ENCODE measurements around the gene MARK3.

The MARK3 gene

DNA sequence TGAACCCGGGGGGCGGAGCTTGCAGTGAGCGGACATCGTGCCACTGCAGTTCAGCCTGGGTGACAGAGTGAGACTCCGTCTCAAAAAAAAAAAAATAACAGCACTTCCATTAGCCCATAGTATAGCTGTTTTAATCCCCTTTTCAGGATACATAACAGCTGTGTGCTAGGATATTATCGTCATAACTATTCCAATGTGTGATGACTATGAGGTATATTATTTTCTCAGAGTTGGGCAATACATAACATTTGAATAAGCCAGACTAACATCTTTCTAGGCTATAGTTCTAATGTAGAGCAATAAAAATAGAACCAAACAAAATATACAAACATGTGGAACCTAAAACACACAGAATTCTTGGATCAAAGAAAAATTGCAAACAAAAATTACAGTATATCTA is 57.1 kb downstream of the MARK3 start:
- Histone ChIP-seq H3K27me3 (ENCODE audit: insufficient read depth, low read length) (no peaks in the 10 kb centered on the region), H3K4me1 (ENCODE audit: control insufficient read depth, insufficient read depth, low read length, unreplicated experiment) (no peaks in the 10 kb centered on the region), H3K27ac (ENCODE audit: low read depth, low read length) (no peak overlapping the region), H3K36me3 (ENCODE audit: insufficient read depth, low read length) (peaks cover 12% of the 10 kb centered on the region), H3K4me3 (ENCODE audit: low read depth, low read length) (no peak overlapping the region), H3K79me2 (ENCODE audit: control insufficient read depth, insufficient read depth, low read length, unreplicated experiment) (peaks cover 77% of the 10 kb centered on the region), H2AFZ (ENCODE audit: low read length, unreplicated experiment) (no peak overlapping the region)

DNA sequence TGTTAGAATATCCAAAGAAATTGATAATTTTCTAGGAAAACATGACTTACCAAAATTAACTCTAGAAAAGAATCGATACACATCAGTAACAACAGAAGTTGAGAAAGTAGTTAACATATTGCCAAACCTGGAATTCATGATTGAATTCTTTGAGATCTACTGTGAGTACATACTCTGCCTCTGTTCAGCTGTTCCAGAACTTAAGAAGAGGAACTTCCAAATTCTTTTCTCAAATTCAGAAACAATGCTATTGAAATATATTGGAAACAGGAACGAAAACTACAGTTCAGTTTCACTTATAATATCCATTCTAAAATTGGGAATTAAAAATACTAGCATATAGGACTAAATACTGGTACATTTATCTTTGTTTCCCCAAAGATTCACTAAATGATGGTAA is 57.9 kb downstream of the MARK3 start:
- Histone ChIP-seq H3K27me3 (ENCODE audit: insufficient read depth, low read length) (no peaks in the 10 kb centered on the region), H3K36me3 (ENCODE audit: insufficient read depth, low read length) (peaks cover 11% of the 10 kb centered on the region), H2AFZ (ENCODE audit: low read length, unreplicated experiment) (no peak overlapping the region), H3K4me1 (ENCODE audit: control insufficient read depth, insufficient read depth, low read length, unreplicated experiment) (no peaks in the 10 kb centered on the region), H3K79me2 (ENCODE audit: control insufficient read depth, insufficient read depth, low read length, unreplicated experiment) (peaks cover 80% of the 10 kb centered on the region), H3K4me3 (ENCODE audit: low read depth, low read length) (no peak overlapping the region), H3K27ac (ENCODE audit: low read depth, low read length) (no peak overlapping the region)

DNA sequence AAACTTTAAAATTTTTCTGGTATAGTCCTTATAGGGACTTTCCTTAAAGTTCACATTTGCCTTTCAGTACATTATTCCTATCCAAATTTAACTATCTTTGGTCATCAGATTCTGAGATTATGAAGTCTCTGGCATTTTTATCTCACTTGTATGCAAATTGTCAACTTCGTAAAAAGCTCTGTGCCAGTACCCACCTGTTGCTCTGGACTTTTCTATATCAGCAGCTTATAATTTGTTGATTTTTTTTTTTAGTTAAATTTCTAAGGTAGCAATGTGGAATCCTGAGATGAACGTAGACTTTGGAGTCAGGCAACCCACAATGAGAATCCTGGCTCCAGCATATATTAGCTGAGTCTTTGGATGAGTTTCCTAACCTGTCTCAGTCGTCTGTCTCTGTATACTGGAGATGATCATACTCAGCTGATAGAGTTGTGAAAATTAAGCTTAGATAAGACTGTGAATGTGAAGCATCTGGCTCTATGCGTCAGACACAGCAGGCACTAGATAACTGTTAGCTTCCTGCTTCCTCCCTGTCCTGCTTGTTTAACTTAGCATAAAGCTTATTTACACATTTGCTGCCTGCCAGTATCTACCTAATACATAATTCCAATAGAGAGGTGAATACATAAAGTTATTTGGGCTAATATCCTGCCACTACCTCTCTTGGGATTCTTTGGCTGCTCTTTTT is 59.8 kb downstream of the MARK3 start:
- Histone ChIP-seq H3K4me1 (ENCODE audit: control insufficient read depth, insufficient read depth, low read length, unreplicated experiment) (peaks cover 7% of the 10 kb centered on the region), H3K27me3 (ENCODE audit: insufficient read depth, low read length) (no peaks in the 10 kb centered on the region), H3K79me2 (ENCODE audit: control insufficient read depth, insufficient read depth, low read length, unreplicated experiment) (peaks cover 76% of the 10 kb centered on the region), H2AFZ (ENCODE audit: low read length, unreplicated experiment) (no peak overlapping the region), H3K27ac (ENCODE audit: low read depth, low read length) (no peak overlapping the region), H3K36me3 (ENCODE audit: insufficient read depth, low read length) (peaks cover 2% of the 10 kb centered on the region), H3K4me3 (ENCODE audit: low read depth, low read length) (no peak overlapping the region)

DNA sequence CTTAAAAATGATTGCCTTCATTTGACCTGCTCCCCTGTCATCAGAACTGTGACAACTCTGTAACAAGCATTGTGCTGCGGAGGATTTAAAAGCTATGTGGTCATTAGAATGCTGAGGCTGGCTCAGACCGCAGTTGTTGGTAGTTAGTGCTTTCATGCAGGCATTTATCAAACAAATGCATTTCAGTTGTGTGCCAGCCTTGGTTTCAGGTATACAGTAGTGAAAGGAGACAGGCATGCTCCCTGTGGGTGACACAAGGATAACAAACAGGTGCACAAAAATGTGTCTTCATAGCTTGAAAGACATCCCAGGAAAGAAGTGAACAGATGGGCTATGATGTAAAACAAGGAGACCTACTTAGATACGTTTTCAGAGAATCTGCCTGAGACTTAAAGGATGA is 60.6 kb downstream of the MARK3 start:
- Histone ChIP-seq H2AFZ (ENCODE audit: low read length, unreplicated experiment) (no peak overlapping the region), H3K36me3 (ENCODE audit: insufficient read depth, low read length) (no peaks in the 10 kb centered on the region; the same call in 1 of the 2 replicates), H3K4me1 (ENCODE audit: control insufficient read depth, insufficient read depth, low read length, unreplicated experiment) (peaks cover 11% of the 10 kb centered on the region), H3K79me2 (ENCODE audit: control insufficient read depth, insufficient read depth, low read length, unreplicated experiment) (peaks cover 76% of the 10 kb centered on the region), H3K4me3 (ENCODE audit: low read depth, low read length) (no peak overlapping the region), H3K27ac (ENCODE audit: low read depth, low read length) (no peak overlapping the region), H3K27me3 (ENCODE audit: insufficient read depth, low read length) (no peaks in the 10 kb centered on the region)

DNA sequence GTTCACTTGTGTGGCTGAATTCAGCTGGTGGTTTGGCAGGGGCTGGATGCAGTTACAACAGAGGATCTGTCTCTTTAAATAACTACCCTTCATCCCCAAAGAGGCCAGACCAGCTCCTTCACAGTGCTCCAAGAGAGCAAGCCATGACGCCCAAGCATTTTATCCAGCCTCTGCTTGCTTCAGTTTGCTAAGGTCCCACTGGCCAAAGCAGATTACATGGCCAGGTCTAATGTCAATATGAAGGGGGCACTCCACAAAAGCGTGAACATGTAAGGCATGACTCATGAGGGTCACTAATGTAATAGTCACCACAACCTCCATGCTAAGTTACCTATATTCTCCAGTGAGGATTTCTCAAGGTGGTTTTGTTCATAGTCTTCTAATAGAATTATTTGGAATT is 62.9 kb downstream of the MARK3 start:
- peaks cover 9% of the 10 kb centered on the region for H3K36me3 ChIP-seq (ENCODE audit: insufficient read depth, low read length)
- H3K4me1 ChIP-seq (ENCODE audit: control insufficient read depth, insufficient read depth, low read length, unreplicated experiment): peaks cover 11% of the 10 kb centered on the region
- H3K4me3 ChIP-seq (ENCODE audit: low read depth, low read length): no peak overlapping the region
- H3K79me2 ChIP-seq (ENCODE audit: control insufficient read depth, insufficient read depth, low read length, unreplicated experiment): peaks cover 82% of the 10 kb centered on the region
- H2AFZ ChIP-seq (ENCODE audit: low read length, unreplicated experiment): no peak overlapping the region
- no peak overlapping the region for H3K27ac ChIP-seq (ENCODE audit: low read depth, low read length)
- no peaks in the 10 kb centered on the region for H3K27me3 ChIP-seq (ENCODE audit: insufficient read depth, low read length)

DNA sequence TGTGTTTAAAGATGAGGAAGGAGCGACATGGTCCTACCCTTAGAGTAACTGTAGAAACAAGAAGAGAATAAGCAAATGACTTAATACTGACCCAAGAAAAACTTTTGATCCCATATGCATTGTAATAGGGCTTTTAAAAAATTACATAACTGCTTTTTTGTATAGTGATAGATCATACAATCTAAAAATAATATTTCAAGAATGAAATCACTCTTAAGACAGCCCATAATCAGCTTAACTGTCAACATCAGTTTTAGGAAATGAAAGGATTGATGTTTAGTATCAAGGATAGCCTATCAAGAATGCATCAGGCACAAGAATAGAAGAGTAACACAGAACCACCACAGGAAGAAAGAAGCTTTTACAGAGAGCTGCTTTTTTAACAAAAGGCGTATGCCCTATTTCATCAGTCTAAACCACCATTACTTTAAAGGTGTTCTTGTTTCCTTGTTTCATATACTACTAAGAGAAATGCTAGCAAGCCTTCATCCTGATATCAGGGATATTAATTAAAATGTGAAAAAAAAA is 64.5 kb downstream of the MARK3 start:
- peaks cover 11% of the 10 kb centered on the region for H3K36me3 ChIP-seq (ENCODE audit: insufficient read depth, low read length)
- H2AFZ ChIP-seq (ENCODE audit: low read length, unreplicated experiment): no peak overlapping the region
- H3K4me3 ChIP-seq (ENCODE audit: low read depth, low read length): no peak overlapping the region
- H3K27me3 ChIP-seq (ENCODE audit: insufficient read depth, low read length): no peaks in the 10 kb centered on the region
- peaks cover 68% of the 10 kb centered on the region for H3K79me2 ChIP-seq (ENCODE audit: control insufficient read depth, insufficient read depth, low read length, unreplicated experiment)
- H3K27ac ChIP-seq (ENCODE audit: low read depth, low read length): no peak overlapping the region
- peaks cover 11% of the 10 kb centered on the region for H3K4me1 ChIP-seq (ENCODE audit: control insufficient read depth, insufficient read depth, low read length, unreplicated experiment)

DNA sequence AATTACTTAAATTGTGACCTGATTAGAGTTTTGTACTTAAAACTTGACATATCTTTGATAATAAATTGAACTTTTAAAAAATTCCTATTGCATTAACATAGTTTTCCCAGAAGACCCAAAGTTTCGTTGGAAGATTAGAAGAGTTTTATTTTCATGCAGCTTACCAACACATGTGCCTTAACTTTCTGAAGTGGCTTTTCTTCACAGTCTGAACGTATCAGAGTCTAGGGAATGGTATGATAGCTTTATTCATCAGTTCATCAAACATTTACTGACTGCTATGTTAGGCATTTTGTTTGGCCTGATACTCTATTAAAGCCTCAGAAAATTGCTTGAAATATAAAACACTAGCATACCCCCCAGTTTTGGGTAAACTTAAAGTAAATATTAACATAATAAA is 65.2 kb downstream of the MARK3 start:
- Histone ChIP-seq H3K4me1 (ENCODE audit: control insufficient read depth, insufficient read depth, low read length, unreplicated experiment) (peaks cover 11% of the 10 kb centered on the region), H2AFZ (ENCODE audit: low read length, unreplicated experiment) (no peak overlapping the region), H3K36me3 (ENCODE audit: insufficient read depth, low read length) (peaks cover 15% of the 10 kb centered on the region), H3K27me3 (ENCODE audit: insufficient read depth, low read length) (no peaks in the 10 kb centered on the region), H3K79me2 (ENCODE audit: control insufficient read depth, insufficient read depth, low read length, unreplicated experiment) (peaks cover 65% of the 10 kb centered on the region), H3K27ac (ENCODE audit: low read depth, low read length) (no peak overlapping the region), H3K4me3 (ENCODE audit: low read depth, low read length) (no peak overlapping the region)

DNA sequence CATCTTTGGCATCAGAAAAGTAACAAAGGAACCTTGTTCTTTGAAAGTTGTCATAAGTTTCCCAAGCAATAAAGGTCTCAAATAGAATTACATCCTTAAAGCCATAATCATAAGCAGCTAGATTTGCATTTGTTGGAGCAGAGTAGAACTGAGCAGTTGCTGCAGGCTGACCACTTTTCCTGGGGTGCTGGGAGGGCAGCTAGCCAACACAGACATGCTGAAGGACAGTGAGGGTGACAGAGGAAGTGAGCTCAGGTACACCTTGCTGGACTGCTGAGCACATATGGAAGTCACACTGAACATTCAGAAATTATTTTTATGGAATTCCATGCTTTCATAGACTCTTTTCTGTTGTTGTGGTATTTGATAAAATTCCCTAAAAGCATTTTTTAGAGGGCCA is 66.2 kb downstream of the MARK3 start:
- Histone ChIP-seq H2AFZ (ENCODE audit: low read length, unreplicated experiment) (no peak overlapping the region), H3K4me3 (ENCODE audit: low read depth, low read length) (no peak overlapping the region), H3K79me2 (ENCODE audit: control insufficient read depth, insufficient read depth, low read length, unreplicated experiment) (peaks cover 55% of the 10 kb centered on the region), H3K27me3 (ENCODE audit: insufficient read depth, low read length) (no peaks in the 10 kb centered on the region), H3K4me1 (ENCODE audit: control insufficient read depth, insufficient read depth, low read length, unreplicated experiment) (peaks cover 17% of the 10 kb centered on the region), H3K27ac (ENCODE audit: low read depth, low read length) (no peak overlapping the region), H3K36me3 (ENCODE audit: insufficient read depth, low read length) (peaks cover 24% of the 10 kb centered on the region)

DNA sequence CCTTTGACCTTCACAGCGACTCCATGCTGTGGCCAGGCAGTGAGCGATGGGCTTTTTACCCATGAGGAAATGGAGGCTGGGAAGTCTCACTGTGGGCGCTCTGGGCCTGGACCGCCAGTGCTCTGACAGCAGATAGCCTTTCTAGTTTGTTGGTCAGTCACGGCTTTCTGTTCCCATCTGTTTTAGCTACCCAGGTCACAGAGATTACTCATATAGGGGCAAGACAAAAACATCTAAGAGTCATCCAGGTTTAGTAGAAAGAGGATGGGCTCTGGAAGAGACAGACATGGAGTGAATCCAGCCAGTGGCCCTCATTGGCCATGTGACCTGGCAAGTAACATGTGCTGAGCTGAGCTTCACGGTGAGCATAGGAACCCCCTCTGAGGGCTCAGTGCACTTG is 68.6 kb downstream of the MARK3 start:
- H3K27ac ChIP-seq (ENCODE audit: low read depth, low read length): no peak overlapping the region
- peaks cover 42% of the 10 kb centered on the region for H3K79me2 ChIP-seq (ENCODE audit: control insufficient read depth, insufficient read depth, low read length, unreplicated experiment)
- H3K4me3 ChIP-seq (ENCODE audit: low read depth, low read length): no peak overlapping the region
- peaks cover 24% of the 10 kb centered on the region for H3K36me3 ChIP-seq (ENCODE audit: insufficient read depth, low read length)
- no peak overlapping the region for H2AFZ ChIP-seq (ENCODE audit: low read length, unreplicated experiment)
- H3K27me3 ChIP-seq (ENCODE audit: insufficient read depth, low read length): no peaks in the 10 kb centered on the region
- H3K4me1 ChIP-seq (ENCODE audit: control insufficient read depth, insufficient read depth, low read length, unreplicated experiment): peaks cover 25% of the 10 kb centered on the region

DNA sequence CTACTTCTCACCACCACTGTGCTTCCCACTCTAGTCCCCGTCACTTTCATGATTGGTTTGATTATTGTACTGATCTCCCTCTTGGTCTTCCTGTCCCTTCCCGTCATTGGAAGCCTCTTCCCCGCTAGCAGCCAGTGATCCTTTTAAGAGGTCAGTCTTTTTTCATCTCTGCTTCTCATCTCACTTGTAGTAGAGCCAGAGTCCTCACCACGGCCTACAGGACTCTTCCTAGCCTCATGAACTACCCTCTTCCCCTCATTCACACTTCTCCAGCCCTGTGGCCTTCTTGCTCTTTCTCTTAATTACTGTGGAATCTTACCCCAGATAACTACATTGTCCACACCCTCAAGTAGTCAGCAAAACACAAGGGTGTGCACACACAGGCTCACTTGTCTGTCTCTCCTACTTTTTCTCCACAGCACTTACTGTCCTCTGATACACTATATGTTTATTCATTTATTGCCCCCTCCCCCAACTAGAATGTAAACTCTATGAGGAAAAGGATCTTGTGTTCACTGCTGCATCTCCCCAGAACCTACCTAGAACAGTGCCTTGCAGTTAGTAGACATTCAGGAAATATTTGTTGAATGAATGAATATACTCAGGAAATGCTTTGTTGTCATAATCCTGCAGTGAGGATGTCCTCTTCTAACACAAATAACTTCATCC is 71.1 kb downstream of the MARK3 start:
- Histone ChIP-seq H3K79me2 (ENCODE audit: control insufficient read depth, insufficient read depth, low read length, unreplicated experiment) (peaks cover 30% of the 10 kb centered on the region), H2AFZ (ENCODE audit: low read length, unreplicated experiment) (no peak overlapping the region), H3K27me3 (ENCODE audit: insufficient read depth, low read length) (no peaks in the 10 kb centered on the region), H3K36me3 (ENCODE audit: insufficient read depth, low read length) (peaks cover 27% of the 10 kb centered on the region), H3K4me1 (ENCODE audit: control insufficient read depth, insufficient read depth, low read length, unreplicated experiment) (peaks cover 14% of the 10 kb centered on the region), H3K4me3 (ENCODE audit: low read depth, low read length) (peak overlapping the region; percentile 42; the same call in 1 of the 2 replicates), H3K27ac (ENCODE audit: low read depth, low read length) (peak overlapping the region; percentile 15; the same call in 1 of the 2 replicates)

DNA sequence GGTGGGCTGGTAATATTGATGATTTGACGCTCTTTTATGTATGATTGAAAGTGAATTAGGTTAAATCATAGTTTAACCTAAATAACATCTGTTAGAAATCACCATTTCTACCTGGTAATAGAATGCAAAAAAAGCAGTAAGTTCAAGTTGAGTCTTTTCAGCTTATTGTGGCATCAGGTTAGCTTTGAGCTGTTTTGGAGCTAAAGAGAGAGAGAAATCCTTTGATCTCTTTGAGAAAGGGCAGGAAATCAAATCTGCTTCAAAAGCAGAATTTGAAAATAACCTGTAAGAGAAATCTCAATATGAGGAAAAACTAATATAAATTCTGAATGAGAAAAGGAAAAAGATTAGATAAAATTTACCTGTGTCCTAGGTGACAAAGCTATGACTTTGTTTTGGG is 75.2 kb downstream of the MARK3 start:
- no peak overlapping the region for H3K27ac ChIP-seq (ENCODE audit: low read depth, low read length)
- no peak overlapping the region for H3K4me3 ChIP-seq (ENCODE audit: low read depth, low read length)
- H2AFZ ChIP-seq (ENCODE audit: low read length, unreplicated experiment): no peak overlapping the region
- peaks cover 14% of the 10 kb centered on the region for H3K79me2 ChIP-seq (ENCODE audit: control insufficient read depth, insufficient read depth, low read length, unreplicated experiment)
- no peaks in the 10 kb centered on the region for H3K27me3 ChIP-seq (ENCODE audit: insufficient read depth, low read length)
- peaks cover 14% of the 10 kb centered on the region for H3K4me1 ChIP-seq (ENCODE audit: control insufficient read depth, insufficient read depth, low read length, unreplicated experiment)
- peaks cover 17% of the 10 kb centered on the region for H3K36me3 ChIP-seq (ENCODE audit: insufficient read depth, low read length)
